Epithelial cell of esophagus (primary cell): ENCODE measurements around the gene TMEM38A.
"Not testable (repeated sequence)": the region's sequence is repeated elsewhere in the genome, so short reads cannot be mapped to it uniquely, and the experiment has no call there.

Experiments used
- DNase-seq: peaks from one replicate; pipeline ENCODE4 v3.0.0; 2010; ENCODE audit warnings: low read depth
- H3K4me3 ChIP-seq: 2 replicates; pipeline ENCODE4 v1.5.1; 2011; ENCODE audit warnings: mild to moderate bottlenecking, low read length, control low read depth
- TF ChIP-seq, protein P1 (sequence below): IDR thresholded peaks from 2 replicates; pipeline ENCODE4 v1.5.1; 2011; ENCODE audit warnings: low read depth, mild to moderate bottlenecking, low read length, control low read depth, inconsistent platforms; ENCODE audit not compliant: insufficient read depth; ENCODE audit errors: missing control alignments

The TMEM38A gene

DNA sequence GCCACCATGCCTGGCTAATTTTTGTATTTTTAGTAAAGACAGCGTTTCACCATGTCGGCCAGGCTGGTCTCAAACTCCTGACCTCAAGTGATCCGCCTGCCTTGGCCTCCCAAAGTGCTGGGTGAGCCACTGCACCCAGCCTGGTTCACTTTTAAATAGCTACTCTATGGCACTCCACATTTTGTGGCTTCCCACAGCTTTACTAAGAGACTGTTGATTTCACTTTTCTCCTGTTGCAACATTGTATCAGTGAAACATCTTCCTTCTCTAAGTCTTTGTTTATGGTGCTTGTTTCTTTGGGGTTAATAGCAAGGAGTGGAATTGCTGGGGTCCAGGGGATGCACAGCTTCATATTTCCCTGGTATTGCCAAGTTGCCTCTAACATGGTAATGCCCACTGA is 12.3 kb downstream of the TMEM38A start:
- TF ChIP-seq, protein P1, sequence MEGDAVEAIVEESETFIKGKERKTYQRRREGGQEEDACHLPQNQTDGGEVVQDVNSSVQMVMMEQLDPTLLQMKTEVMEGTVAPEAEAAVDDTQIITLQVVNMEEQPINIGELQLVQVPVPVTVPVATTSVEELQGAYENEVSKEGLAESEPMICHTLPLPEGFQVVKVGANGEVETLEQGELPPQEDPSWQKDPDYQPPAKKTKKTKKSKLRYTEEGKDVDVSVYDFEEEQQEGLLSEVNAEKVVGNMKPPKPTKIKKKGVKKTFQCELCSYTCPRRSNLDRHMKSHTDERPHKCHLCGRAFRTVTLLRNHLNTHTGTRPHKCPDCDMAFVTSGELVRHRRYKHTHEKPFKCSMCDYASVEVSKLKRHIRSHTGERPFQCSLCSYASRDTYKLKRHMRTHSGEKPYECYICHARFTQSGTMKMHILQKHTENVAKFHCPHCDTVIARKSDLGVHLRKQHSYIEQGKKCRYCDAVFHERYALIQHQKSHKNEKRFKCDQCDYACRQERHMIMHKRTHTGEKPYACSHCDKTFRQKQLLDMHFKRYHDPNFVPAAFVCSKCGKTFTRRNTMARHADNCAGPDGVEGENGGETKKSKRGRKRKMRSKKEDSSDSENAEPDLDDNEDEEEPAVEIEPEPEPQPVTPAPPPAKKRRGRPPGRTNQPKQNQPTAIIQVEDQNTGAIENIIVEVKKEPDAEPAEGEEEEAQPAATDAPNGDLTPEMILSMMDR: no peak
- H3K4me3 ChIP-seq: no peak overlapping the region
- DNase-seq: no peak

DNA sequence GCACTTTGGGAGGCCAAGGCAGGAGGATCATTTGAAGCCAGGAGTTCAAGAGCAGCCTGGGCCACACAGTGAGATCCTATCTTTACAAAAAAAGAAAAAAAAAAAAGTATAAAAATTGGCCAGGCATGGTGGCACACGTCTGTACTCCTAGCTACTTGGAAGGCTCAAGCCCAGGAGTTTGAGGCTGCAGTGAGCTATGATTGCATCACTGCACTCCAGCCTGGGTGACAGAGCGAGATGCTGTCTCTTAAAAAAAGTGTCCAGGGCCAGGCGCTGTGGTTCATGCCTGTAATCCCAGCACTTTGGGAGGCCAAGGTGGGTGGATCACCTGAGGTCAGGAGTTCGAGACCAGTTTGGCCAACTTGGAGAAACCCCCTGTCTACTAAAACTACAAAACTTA is 12.9 kb downstream of the TMEM38A start:
- H3K4me3 ChIP-seq, DNase-seq: not testable (repeated sequence)

DNA sequence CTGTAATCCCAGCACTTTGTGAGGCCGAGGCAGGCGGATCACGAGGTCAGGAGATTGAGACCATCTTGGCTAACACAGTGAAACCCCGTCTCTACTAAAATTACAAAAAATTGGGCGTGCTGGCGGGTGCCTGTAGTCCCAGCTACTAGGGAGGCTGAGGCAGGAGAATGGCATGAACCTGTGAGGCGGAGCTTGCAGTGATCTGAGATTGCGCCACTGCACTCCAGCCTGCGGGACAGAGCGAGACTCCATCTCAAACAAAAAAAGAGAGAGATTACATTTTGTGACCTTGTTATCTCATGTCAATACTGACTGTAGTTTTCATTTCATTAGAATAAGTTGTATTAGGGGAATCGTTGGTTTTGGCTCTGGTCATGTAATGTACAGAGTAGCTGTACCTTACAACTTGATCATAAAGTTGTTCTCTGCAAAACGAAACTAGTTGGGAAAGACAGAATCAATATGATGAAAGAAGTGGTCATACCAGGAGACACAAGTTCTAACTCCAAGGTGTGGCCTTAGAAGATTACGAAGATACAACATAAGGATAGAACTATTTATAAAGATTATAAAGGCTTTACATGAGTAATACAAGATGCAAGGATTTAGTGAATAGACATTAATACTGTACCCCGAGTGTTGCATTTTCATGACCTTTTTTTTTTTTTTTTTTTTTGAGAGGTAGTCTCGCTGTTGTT is 15.3 kb downstream of the TMEM38A start:
- peak; percentile 66 for DNase-seq
- H3K4me3 ChIP-seq: no peak overlapping the region
- TF ChIP-seq, protein P1: no peak

DNA sequence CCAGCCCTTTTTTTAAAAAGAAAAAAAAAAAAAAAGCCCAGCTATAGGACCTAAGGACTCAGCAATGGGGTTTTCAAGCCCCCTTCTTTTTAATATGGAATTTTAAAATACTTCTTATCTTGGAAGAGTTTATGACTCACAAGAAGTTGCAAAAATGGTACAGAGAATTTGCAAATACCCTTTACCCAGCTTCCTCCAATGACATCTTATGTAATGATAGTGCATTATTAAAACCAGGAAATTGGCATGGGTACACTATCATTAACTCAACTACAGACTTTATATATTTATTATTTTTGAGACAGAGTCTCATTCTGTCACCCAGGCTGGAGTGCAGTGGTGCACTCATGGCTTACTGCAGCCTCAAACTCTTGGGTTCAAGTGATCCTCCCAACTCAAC is 16.1 kb downstream of the TMEM38A start:
- no peak overlapping the region for H3K4me3 ChIP-seq
- peak; percentile 36 for DNase-seq
- TF ChIP-seq, protein P1: no peak

DNA sequence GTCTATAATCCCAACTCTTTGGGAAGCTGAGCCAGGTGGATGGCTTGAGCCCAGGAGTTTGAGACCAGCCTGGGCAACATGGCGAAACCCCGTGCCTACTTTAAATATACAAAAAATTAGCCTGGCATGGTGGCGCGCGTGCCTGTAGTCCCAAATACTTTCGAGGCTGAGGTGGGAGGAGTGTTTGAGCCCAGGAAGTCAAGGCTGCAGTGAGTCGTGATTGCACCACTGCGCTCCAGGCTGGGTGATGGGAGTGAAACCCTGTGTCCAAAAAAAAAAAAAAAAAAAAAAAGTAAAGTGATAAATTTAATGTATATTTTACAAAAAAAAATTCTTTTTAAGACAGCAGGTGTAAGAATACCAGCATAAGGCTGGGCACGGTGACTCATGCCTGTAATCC is 17.6 kb downstream of the TMEM38A start:
- DNase-seq: peak; percentile 47
- TF ChIP-seq, protein P1: no peak
- H3K4me3 ChIP-seq: no peak overlapping the region

DNA sequence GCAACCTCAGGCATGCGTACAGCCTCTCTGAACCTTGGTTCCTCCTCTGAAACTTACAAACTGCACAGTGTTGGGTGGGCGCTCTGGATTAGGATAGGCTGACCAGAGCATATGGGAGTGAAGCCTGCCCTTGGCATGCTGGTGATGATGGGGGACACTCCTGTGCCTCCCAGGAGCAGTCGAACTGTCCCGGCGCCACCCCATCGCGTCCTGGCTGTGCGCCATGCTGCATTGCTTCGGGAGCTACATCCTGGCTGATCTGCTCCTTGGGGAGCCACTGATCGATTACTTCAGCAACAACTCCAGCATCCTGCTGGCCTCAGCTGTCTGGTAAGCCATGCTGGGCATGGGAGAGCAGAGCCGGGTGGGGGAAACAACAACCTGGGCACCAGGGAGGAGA is 18.9 kb downstream of the TMEM38A start:
- TF ChIP-seq, protein P1: no peak
- no peak overlapping the region for H3K4me3 ChIP-seq
- no peak for DNase-seq

DNA sequence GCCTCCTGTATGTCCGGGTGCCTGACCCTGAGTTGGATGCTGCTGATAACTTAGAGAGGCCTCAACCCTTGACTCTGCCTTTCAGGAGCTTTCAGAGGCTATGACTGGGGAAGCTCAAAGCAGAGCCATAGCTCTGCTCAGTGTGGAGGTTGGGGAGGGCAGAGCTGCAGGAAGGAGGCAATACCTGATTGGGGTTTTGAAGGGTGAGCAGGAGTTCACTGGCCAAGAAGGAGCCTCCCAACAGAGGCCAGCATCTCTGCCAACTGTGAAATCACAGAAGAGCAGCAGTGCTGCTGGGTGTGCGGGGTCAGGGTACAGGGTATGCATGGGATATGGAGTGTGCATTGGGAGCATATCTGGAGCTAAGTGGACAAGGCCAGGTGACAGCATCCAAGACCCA is 21.6 kb downstream of the TMEM38A start:
- H3K4me3 ChIP-seq: no peak overlapping the region
- TF ChIP-seq, protein P1: no peak
- DNase-seq: no peak

DNA sequence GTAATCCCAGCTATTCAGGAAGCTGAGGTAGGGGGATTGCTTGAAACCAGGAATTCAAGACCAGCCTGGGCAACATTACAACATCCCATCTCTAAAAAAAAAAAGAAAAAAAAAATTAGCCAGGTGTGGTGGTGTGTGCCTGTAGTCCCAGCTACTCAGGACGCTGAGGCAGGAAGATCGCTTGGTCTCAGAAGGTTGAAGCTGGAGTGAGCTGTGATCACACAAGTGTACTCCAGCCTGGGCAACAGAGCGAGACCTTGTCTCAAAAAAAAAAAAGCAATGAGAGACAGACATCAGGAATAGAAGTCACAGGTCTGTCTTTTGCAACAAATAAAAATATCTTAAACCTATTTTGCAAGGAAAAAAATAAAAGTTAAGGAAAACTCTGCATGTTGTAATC is 23.3 kb downstream of the TMEM38A start:
- no peak for DNase-seq
- TF ChIP-seq, protein P1: no peak
- no peak overlapping the region for H3K4me3 ChIP-seq
